GM19239 (cell line): Measurements from ENCODE around the gene SENP2.
"Not testable (repeated sequence)": the region's sequence is repeated elsewhere in the genome, so short reads cannot be mapped to it uniquely, and the experiment has no call there.

Experiments
- DNase-seq: peaks from one replicate; pipeline ENCODE4 v3.0.0; 2011; ENCODE audit warnings: low spot score; ENCODE audit not compliant: insufficient read length
- FAIRE-seq: peaks from 2 replicates; lab custom pipeline; 2011; peaks lifted over from hg19 to GRCh38; lab: Jason Lieb, UNC

SENP2 gene

GRCh38 chr3:185645596-185646381 lies 59.7 kb downstream of the SENP2 start:
- no peak for DNase-seq
- no peak for FAIRE-seq

GRCh38 chr3:185646382-185647133 lies 60.5 kb downstream of the SENP2 start:
- FAIRE-seq: no peak
- DNase-seq: no peak

- FAIRE-seq: no peak
Observed at GRCh38 chr3:185647134-185647879, 61.2 kb downstream of the SENP2 start.

GRCh38 chr3:185647880-185648210 lies 61.8 kb downstream of the SENP2 start:
- DNase-seq (no peak), FAIRE-seq (no peak)

More at GRCh38 chr3:185647134-185647879, 61.2 kb downstream of the SENP2 start:
- DNase-seq: no peak

- DNase-seq: no peak
- FAIRE-seq: no peak
Observed at GRCh38 chr3:185648396-185648795, 62.3 kb downstream of the SENP2 start.

- no peak for FAIRE-seq
- no peak for DNase-seq
Observed at GRCh38 chr3:185649414-185649813, 63.3 kb downstream of the SENP2 start.

GRCh38 chr3:185651971-185652370 lies 65.9 kb downstream of the SENP2 start:
- DNase-seq (no peak), FAIRE-seq (no peak)

GRCh38 chr3:185653949-185654757 lies 68.1 kb downstream of the SENP2 start:
- FAIRE-seq (no peak), DNase-seq (no peak)

- DNase-seq: no peak
- no peak for FAIRE-seq
Observed at GRCh38 chr3:185654758-185655145, 68.7 kb downstream of the SENP2 start.

- FAIRE-seq (no peak), DNase-seq (no peak)
Observed at GRCh38 chr3:185655426-185656320, 69.6 kb downstream of the SENP2 start.

- no peak for FAIRE-seq
- DNase-seq: no peak
Observed at GRCh38 chr3:185656321-185656840, 70.3 kb downstream of the SENP2 start.

- no peak for FAIRE-seq
- no peak for DNase-seq
Observed at GRCh38 chr3:185657211-185657610, 71.1 kb downstream of the SENP2 start.

GRCh38 chr3:185657691-185658503 lies 71.8 kb downstream of the SENP2 start:
- no peak for DNase-seq
- FAIRE-seq: no peak

GRCh38 chr3:185658504-185658912 lies 72.4 kb downstream of the SENP2 start:
- FAIRE-seq (no peak), DNase-seq (no peak)

GRCh38 chr3:185658943-185659342 lies 72.8 kb downstream of the SENP2 start:
- no peak for DNase-seq
- FAIRE-seq: no peak

GRCh38 chr3:185659942-185660921 lies 74.1 kb downstream of the SENP2 start:
- peak; percentile 68 for FAIRE-seq
- peak; percentile 56 for DNase-seq

GRCh38 chr3:185661296-185661695 lies 75.2 kb downstream of the SENP2 start:
- not testable (repeated sequence) for FAIRE-seq

More at GRCh38 chr3:185661296-185661695, 75.2 kb downstream of the SENP2 start:
- not testable (repeated sequence) for DNase-seq
